H9 (cell line): ENCODE results near the gene PLCD3. TPM values are rescaled to one million over a fixed set of nuclear protein-coding genes. Genes with fewer than 3 reads are reported as not detected.
A peak's percentile ranks its signal among the peaks of the same experiment; 100 is the strongest.

ENCODE experiments used
- DNase-seq: peaks from one replicate; pipeline ENCODE4 v3.0.0-alpha.2; 2017
- H2AFZ ChIP-seq: one replicate; pipeline ENCODE4 v1.6.1; 2013; ENCODE audit warnings: mild to moderate bottlenecking, low read length, control low read depth, moderate library complexity
- H2AK5ac ChIP-seq: 2 replicates; pipeline ENCODE4 v1.6.1; 2013; ENCODE audit warnings: low read length, control low read depth, mixed read lengths; ENCODE audit not compliant: insufficient read length
- H2BK120ac ChIP-seq: one replicate; pipeline ENCODE4 v1.6.1; 2013; ENCODE audit warnings: low read depth, mild to moderate bottlenecking, low read length, control low read depth, inconsistent platforms; ENCODE audit not compliant: poor library complexity, severe bottlenecking
- H2BK12ac ChIP-seq: 2 replicates; pipeline ENCODE4 v1.6.1; 2013; ENCODE audit warnings: low read length, control low read depth, mixed read lengths, low read depth; ENCODE audit not compliant: insufficient read length
- H2BK15ac ChIP-seq: 2 replicates; pipeline ENCODE4 v1.6.1; 2013; ENCODE audit warnings: low read depth, low read length, control low read depth
- H2BK20ac ChIP-seq: one replicate; pipeline ENCODE4 v1.6.1; 2013; ENCODE audit warnings: low read depth, mild to moderate bottlenecking, low read length, control low read depth, inconsistent platforms; ENCODE audit not compliant: poor library complexity, severe bottlenecking
- H2BK5ac ChIP-seq: 2 replicates; pipeline ENCODE4 v1.6.1; 2013; ENCODE audit warnings: low read length, control low read depth, mixed read lengths; ENCODE audit not compliant: insufficient read length
- H3K14ac ChIP-seq: 2 replicates; pipeline ENCODE4 v1.6.1; 2013; ENCODE audit warnings: low read length, control low read depth; ENCODE audit not compliant: insufficient read depth
- H3K18ac ChIP-seq: 2 replicates; pipeline ENCODE4 v1.6.1; 2013; ENCODE audit warnings: low read depth, mild to moderate bottlenecking, mixed read lengths, low read length, control low read depth; ENCODE audit not compliant: insufficient read length
- H3K23ac ChIP-seq: 2 replicates; pipeline ENCODE4 v1.6.1; 2013; ENCODE audit warnings: low read length, control low read depth, mixed read lengths, low read depth; ENCODE audit not compliant: insufficient read length
- H3K23me2 ChIP-seq: 2 replicates; pipeline ENCODE4 v1.6.1; 2013; ENCODE audit warnings: low read depth, mild to moderate bottlenecking, mixed read lengths, low read length, control low read depth; ENCODE audit not compliant: insufficient read length, poor library complexity, severe bottlenecking
- H3K27ac ChIP-seq: 2 replicates; pipeline ENCODE4 v1.5.1; 2013; ENCODE audit warnings: low read length, control low read depth, mixed read lengths, low read depth; ENCODE audit not compliant: insufficient read length
- H3K27me3 ChIP-seq: 2 replicates; pipeline ENCODE4 v1.6.1; 2013; ENCODE audit warnings: low read length, control low read depth, inconsistent platforms; ENCODE audit not compliant: insufficient read depth
- H3K4ac ChIP-seq: 2 replicates; pipeline ENCODE4 v1.6.1; 2013; ENCODE audit warnings: low read depth, mild to moderate bottlenecking, control low read depth, inconsistent platforms, low read length, moderate library complexity
- H3K4me1 ChIP-seq: 2 replicates; pipeline ENCODE4 v1.6.1; 2013; ENCODE audit warnings: low read length, control low read depth, inconsistent platforms; ENCODE audit not compliant: insufficient read depth
- H3K4me2 ChIP-seq: 2 replicates; pipeline ENCODE4 v1.6.1; 2013; ENCODE audit warnings: low read length, control low read depth, mixed read lengths; ENCODE audit not compliant: insufficient read length, insufficient read depth
- H3K56ac ChIP-seq: 2 replicates; pipeline ENCODE4 v1.6.1; 2013; ENCODE audit warnings: low read depth, mild to moderate bottlenecking, mixed read lengths, low read length, control low read depth; ENCODE audit not compliant: insufficient read length
- H3K79me1 ChIP-seq: 2 replicates; pipeline ENCODE4 v1.6.1; 2013; ENCODE audit warnings: low read depth, mild to moderate bottlenecking, moderate library complexity, low read length, control low read depth, inconsistent platforms; ENCODE audit not compliant: insufficient read depth, poor library complexity, severe bottlenecking
- H3K79me2 ChIP-seq: 2 replicates; pipeline ENCODE4 v1.6.1; 2013; ENCODE audit warnings: low read length, control low read depth, inconsistent platforms; ENCODE audit not compliant: insufficient read depth
- H3K9ac ChIP-seq: 2 replicates; pipeline ENCODE4 v1.6.1; 2013; ENCODE audit warnings: low read length, control low read depth, mixed read lengths; ENCODE audit not compliant: insufficient read length; ENCODE audit errors: extremely low read depth
- H3K9me3 ChIP-seq: one replicate; pipeline ENCODE4 v1.6.1; 2013; ENCODE audit warnings: low read depth, low read length, inconsistent platforms; ENCODE audit not compliant: control insufficient read depth
- H3T11ph ChIP-seq: one replicate; pipeline ENCODE4 v1.6.1; 2013; ENCODE audit warnings: mild to moderate bottlenecking, low read length, control low read depth, inconsistent platforms
- H4K20me1 ChIP-seq: one replicate; pipeline ENCODE4 v1.6.1; 2013; ENCODE audit not compliant: control insufficient read depth, insufficient read length, insufficient read depth
- H4K5ac ChIP-seq: 2 replicates; pipeline ENCODE4 v1.6.1; 2013; ENCODE audit warnings: low read depth, mild to moderate bottlenecking, mixed read lengths, low read length, control low read depth; ENCODE audit not compliant: insufficient read length
- H4K8ac ChIP-seq: replicated peaks from 2 replicates; pipeline ENCODE4 v1.6.1; 2013; ENCODE audit warnings: low read length, control low read depth, mixed read lengths, low read depth; ENCODE audit not compliant: insufficient read length
- H4K91ac ChIP-seq: 2 replicates; pipeline ENCODE4 v1.6.1; 2013; ENCODE audit warnings: low read depth, mild to moderate bottlenecking, moderate library complexity, mixed read lengths, low read length, control low read depth; ENCODE audit not compliant: insufficient read length
- H3K27ac Mint-ChIP-seq, 3 experiments: 2 replicates in 2 of 3; 3 replicates in 1 of 3; pipeline ENCODE4 v1.8.0; 2020 to 2021; ENCODE audit warnings: mixed read lengths in 3 of 3, mild to moderate bottlenecking in 1 of 3, moderate library complexity in 1 of 3
- H3K27me3 Mint-ChIP-seq: 2 replicates; pipeline ENCODE4 v1.8.0; 2021; ENCODE audit warnings: low read depth, mild to moderate bottlenecking, moderate library complexity, mixed read lengths
- H3K36me3 Mint-ChIP-seq, 3 experiments: 2 replicates in 2 of 3; 3 replicates in 1 of 3; pipeline ENCODE4 v1.8.0; 2020 to 2021; ENCODE audit warnings: low read depth in 3 of 3, mixed read lengths in 3 of 3; ENCODE audit not compliant: insufficient read depth in 1 of 3
- H3K4me1 Mint-ChIP-seq, 2 experiments: 2 replicates each; pipeline ENCODE4 v1.8.0; 2020; ENCODE audit warnings: mixed read lengths in 2 of 2
- H3K4me3 Mint-ChIP-seq, 2 experiments: 2 replicates in 1 of 2; 3 replicates in 1 of 2; pipeline ENCODE4 v1.8.0; 2020 to 2021; ENCODE audit warnings: mild to moderate bottlenecking in 2 of 2, mixed read lengths in 2 of 2, moderate library complexity in 1 of 2
- H3K9me3 Mint-ChIP-seq, 2 experiments: 2 replicates in 1 of 2; 3 replicates in 1 of 2; pipeline ENCODE4 v1.8.0; 2020; ENCODE audit warnings: mild to moderate bottlenecking in 2 of 2, mixed read lengths in 2 of 2, moderate library complexity in 1 of 2
- WGBS: extraction: QIAGEN DNeasy Blood & Tissue Kit; methylation state at CpG from one replicate; pipeline ENCODE4 v1.1.7; 2013; ENCODE audit warnings: missing lambda C conversion rate, low lambda C conversion rate, mixed read lengths; ENCODE audit not compliant: insufficient read length; ENCODE audit errors: extremely low coverage; 5-methylcytosine and 5-hydroxymethylcytosine counted together
- total RNA-seq: library from RNA; stranded (reverse); gene quantifications from 2 replicates; pipeline ENCODE4 v1.2.1, GENCODE V29; 2021
- TF ChIP-seq, protein P1 (sequence below): fragments of 200-600 bp; sonication (generic); conservative IDR thresholded peaks from 3 replicates; pipeline ENCODE4 v1.8.0; 2021; ENCODE audit warnings: antibody characterized with exemption, mild to moderate bottlenecking

PLCD3 gene
- total RNA-seq, 1 experiment from 2014 or later = 41.6 TPM

DNA sequence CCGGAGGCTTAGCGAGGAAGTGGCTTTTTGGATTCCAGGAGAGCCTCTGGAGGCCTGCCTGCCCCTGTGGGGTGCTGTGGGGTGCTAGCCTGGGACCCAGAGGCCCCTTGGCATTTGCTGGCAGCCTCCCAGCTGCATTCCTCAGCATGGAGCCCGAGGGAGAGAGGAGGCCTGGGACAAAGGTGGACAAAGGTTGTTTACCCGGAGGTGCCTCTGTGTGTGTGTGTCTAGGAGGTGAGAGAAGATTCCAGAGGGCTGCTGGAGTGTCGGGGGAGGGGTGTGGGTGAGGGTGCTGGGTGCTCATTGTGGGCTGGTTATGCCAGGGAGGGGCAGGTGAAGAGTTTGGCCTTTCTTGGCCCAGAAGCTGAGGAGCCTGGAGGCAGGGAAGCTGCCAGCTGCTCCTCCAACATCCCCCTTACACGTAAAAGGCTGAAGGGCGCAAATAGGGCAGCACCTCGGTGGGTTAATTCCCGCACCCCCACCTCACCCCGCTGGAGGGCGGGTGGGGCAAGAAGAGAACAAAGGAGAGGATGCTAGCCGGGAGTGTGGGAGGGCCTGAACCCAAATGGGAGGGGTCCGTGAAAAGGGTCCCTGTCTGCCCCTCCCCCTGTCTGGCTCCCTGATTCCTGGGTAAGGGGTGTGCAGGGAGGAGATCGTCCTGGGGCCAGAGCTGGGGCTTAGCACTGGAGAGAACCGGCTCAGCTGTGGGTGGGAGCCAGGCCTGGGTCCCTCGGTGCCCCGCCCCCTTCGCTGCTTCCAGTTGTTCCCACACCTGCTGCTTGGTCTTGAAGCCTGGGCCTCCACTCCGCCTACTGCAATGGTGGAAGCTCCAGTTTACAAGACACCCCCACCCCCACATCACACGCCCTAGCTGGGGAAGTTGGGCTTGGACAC lies 39.3 kb upstream of the PLCD3 start:
- Histone ChIP-seq H3K4me2 (peak overlapping the region; percentile 9), H4K91ac (peak overlapping the region; percentile 75), H3K9ac (no peak overlapping the region), H3K23ac (no peak overlapping the region), H3K27ac (no peak overlapping the region), H3K9me3 (no peaks in the 10 kb centered on the region), H3K27me3 (no peaks in the 10 kb centered on the region), H3K79me2 (no peaks in the 10 kb centered on the region), H2AFZ (no peak overlapping the region), H2BK20ac (no peak overlapping the region), H3K4me1 (peaks cover 2% of the 10 kb centered on the region; the same call in 1 of the 2 replicates), H3K18ac (peak overlapping the region; percentile 84), H3K14ac (peak overlapping the region; percentile 69), H4K8ac (no peak overlapping the region), H3K4ac (no peak overlapping the region), H4K20me1 (no peaks in the 10 kb centered on the region), H2BK5ac (no peak overlapping the region), H3K56ac (no peak overlapping the region), H2BK12ac (peak overlapping the region; percentile 39), H2AK5ac (no peak overlapping the region), H2BK15ac (no peak overlapping the region), H3K23me2 (no peaks in the 10 kb centered on the region), H4K5ac (no peak overlapping the region), H2BK120ac (no peak overlapping the region), H3K79me1 (no peaks in the 10 kb centered on the region), H3T11ph (no peak overlapping the region)
- WGBS = no CpG with 5 or more reads among the region's 20 CpGs
- peaks cover 2 to 20% (median 7%) of the 10 kb centered on the region in 3 experiments; a peak in 6 of 7 replicates for H3K36me3 Mint-ChIP-seq
- H3K4me1 Mint-ChIP-seq = peaks cover 30 to 43% of the 10 kb centered on the region in 2 experiments
- peak overlapping the region; percentile 48 to 97 (median 93) for H3K27ac Mint-ChIP-seq
- no peaks in the 10 kb centered on the region for H3K27me3 Mint-ChIP-seq
- H3K4me3 Mint-ChIP-seq = peak overlapping the region; percentile 25 to 65; a peak in 2 of 5 replicates
- DNase-seq = peak; percentile 79
- TF ChIP-seq, protein P1, sequence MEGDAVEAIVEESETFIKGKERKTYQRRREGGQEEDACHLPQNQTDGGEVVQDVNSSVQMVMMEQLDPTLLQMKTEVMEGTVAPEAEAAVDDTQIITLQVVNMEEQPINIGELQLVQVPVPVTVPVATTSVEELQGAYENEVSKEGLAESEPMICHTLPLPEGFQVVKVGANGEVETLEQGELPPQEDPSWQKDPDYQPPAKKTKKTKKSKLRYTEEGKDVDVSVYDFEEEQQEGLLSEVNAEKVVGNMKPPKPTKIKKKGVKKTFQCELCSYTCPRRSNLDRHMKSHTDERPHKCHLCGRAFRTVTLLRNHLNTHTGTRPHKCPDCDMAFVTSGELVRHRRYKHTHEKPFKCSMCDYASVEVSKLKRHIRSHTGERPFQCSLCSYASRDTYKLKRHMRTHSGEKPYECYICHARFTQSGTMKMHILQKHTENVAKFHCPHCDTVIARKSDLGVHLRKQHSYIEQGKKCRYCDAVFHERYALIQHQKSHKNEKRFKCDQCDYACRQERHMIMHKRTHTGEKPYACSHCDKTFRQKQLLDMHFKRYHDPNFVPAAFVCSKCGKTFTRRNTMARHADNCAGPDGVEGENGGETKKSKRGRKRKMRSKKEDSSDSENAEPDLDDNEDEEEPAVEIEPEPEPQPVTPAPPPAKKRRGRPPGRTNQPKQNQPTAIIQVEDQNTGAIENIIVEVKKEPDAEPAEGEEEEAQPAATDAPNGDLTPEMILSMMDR = 0 out of 3 replicates have a peak, but pooled peaks have one; percentile 16
- no peaks in the 10 kb centered on the region for H3K9me3 Mint-ChIP-seq
